Measurements from ENCODE around the gene LYPD6. TPM values are rescaled to one million over a fixed set of nuclear protein-coding genes. Genes with fewer than 3 reads are reported as not detected.

LYPD6 gene
- total RNA-seq, 1 donor from 2014 or later = not detected

DNA sequence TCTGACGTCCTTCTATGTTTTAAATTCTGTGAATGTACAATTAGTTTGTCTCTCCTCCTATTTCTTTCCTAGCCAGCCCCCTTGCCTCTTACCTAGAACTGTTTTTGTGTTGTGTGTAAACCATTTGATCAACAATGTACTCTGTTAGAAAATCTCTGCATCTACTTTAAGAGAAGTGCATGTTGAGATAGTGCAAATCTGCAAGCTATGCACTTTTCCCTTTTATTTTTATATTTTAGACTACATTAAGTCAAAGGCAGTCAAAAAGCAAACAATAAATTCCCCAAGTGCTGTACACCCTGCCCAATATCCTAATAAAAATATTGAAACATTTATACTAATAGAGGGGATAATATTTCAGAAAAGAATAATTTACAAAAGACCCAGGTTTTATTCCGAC, 13.7 kb downstream of the LYPD6 start:
- Mint-ChIP-seq H3K36me3 (ENCODE audit: low read depth) (no peaks in the 10 kb centered on the region), H3K4me1 (no peaks in the 10 kb centered on the region), H3K27me3 (peaks cover 19% of the 10 kb centered on the region), H3K4me3 (no peak overlapping the region), H3K9me3 (no peaks in the 10 kb centered on the region), H3K27ac (no peak overlapping the region)
- ATAC-seq (ENCODE audit: low read depth) = no peak
- intact Hi-C loops (cut with micrococcal nuclease) = no loop called here
- DNase-seq = no peak
- CTCF ChIA-PET = no interaction called here
- POLR2A ChIA-PET = no interaction called here
- TF ChIP-seq, protein P1, sequence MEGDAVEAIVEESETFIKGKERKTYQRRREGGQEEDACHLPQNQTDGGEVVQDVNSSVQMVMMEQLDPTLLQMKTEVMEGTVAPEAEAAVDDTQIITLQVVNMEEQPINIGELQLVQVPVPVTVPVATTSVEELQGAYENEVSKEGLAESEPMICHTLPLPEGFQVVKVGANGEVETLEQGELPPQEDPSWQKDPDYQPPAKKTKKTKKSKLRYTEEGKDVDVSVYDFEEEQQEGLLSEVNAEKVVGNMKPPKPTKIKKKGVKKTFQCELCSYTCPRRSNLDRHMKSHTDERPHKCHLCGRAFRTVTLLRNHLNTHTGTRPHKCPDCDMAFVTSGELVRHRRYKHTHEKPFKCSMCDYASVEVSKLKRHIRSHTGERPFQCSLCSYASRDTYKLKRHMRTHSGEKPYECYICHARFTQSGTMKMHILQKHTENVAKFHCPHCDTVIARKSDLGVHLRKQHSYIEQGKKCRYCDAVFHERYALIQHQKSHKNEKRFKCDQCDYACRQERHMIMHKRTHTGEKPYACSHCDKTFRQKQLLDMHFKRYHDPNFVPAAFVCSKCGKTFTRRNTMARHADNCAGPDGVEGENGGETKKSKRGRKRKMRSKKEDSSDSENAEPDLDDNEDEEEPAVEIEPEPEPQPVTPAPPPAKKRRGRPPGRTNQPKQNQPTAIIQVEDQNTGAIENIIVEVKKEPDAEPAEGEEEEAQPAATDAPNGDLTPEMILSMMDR (IDR thresholded peaks at IDR 0.05) = no peak

DNA sequence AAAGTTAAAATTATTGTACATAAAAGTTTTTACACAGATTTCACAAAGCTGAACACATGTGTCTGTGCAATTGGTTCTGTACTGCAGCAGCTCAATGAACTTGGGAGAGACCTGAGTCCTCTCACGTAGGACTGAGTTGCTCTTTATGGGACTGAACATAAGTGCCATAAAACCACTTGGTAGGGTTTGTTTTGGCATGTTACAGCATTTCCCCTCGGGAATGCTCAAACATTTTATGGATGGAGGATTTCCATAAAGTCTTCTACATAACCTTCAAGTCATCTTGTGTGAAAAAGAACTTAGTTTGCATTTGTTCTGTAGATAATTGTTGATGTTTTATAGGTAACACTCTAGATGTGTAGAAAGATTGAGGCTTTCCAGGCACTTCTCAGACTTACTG, 15.9 kb downstream of the LYPD6 start:
- H3K9me3 Mint-ChIP-seq = no peaks in the 10 kb centered on the region
- no peak overlapping the region for H3K4me3 Mint-ChIP-seq
- POLR2A ChIA-PET = no interaction called here
- no peak overlapping the region for H3K27ac Mint-ChIP-seq
- H3K4me1 Mint-ChIP-seq = no peaks in the 10 kb centered on the region
- no peaks in the 10 kb centered on the region for H3K36me3 Mint-ChIP-seq (ENCODE audit: low read depth)
- CTCF ChIA-PET = no interaction called here
- intact Hi-C loops (cut with micrococcal nuclease) = no loop called here
- TF ChIP-seq, protein P1 (IDR thresholded peaks at IDR 0.05) = no peak
- DNase-seq = no peak
- ATAC-seq (ENCODE audit: low read depth) = no peak
- peaks cover 24% of the 10 kb centered on the region for H3K27me3 Mint-ChIP-seq

DNA sequence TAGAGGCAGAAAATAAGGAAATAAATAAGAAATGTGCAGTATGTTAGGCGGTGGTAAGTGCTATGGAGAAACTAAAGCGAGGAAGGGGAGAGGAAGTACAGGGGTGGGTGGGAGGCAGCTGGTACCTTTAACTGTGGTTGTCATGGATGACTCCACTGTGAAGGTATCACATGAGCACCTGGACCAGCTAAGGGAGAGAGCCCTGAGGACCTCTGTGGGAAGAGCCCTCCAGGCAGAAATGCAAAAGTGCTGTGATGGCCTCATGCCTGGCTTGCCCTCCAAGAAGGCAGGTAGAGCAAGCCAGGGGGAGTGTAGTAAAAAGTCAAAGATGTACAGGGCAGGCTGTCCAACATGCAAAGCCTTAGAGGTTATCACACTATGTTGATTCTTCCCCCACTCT, 17.9 kb downstream of the LYPD6 start:
- Mint-ChIP-seq H3K27ac (no peak overlapping the region), H3K36me3 (ENCODE audit: low read depth) (no peaks in the 10 kb centered on the region), H3K4me3 (no peak overlapping the region), H3K9me3 (no peaks in the 10 kb centered on the region), H3K27me3 (peaks cover 18% of the 10 kb centered on the region), H3K4me1 (no peaks in the 10 kb centered on the region)
- intact Hi-C loops (cut with micrococcal nuclease) = no loop called here
- ATAC-seq (ENCODE audit: low read depth) (no peak), DNase-seq (no peak)
- ChIA-PET POLR2A (no interaction called here), CTCF (no interaction called here)
- TF ChIP-seq, protein P1 (IDR thresholded peaks at IDR 0.05) = no peak

DNA sequence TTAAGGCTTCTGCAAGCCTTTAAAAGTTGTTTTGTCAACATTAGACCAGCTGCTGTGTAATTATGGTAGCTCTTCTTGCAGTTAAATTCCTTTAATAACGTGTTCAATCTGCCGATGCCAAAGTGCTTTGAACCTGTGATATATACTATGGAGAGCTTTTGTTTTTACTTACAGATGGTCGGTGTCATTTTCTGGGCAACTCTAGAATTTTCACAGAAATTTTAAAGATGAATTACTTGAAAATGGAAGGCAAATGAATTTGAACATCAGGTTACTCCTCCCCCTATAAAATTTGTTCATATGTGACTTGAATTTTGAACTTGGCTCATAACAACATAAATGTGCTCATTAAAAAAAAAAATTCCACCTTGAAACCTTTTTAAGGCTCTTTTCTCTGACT, 23.0 kb downstream of the LYPD6 start:
- Mint-ChIP-seq H3K27ac (no peak overlapping the region), H3K4me1 (no peaks in the 10 kb centered on the region), H3K9me3 (no peaks in the 10 kb centered on the region), H3K4me3 (no peak overlapping the region), H3K27me3 (peaks cover 11% of the 10 kb centered on the region), H3K36me3 (ENCODE audit: low read depth) (no peaks in the 10 kb centered on the region)
- intact Hi-C loops (cut with micrococcal nuclease) = no loop called here
- DNase-seq (no peak), ATAC-seq (ENCODE audit: low read depth) (no peak)
- TF ChIP-seq, protein P1 (IDR thresholded peaks at IDR 0.05) = no peak
- POLR2A ChIA-PET = no interaction called here
- CTCF ChIA-PET = no interaction called here

DNA sequence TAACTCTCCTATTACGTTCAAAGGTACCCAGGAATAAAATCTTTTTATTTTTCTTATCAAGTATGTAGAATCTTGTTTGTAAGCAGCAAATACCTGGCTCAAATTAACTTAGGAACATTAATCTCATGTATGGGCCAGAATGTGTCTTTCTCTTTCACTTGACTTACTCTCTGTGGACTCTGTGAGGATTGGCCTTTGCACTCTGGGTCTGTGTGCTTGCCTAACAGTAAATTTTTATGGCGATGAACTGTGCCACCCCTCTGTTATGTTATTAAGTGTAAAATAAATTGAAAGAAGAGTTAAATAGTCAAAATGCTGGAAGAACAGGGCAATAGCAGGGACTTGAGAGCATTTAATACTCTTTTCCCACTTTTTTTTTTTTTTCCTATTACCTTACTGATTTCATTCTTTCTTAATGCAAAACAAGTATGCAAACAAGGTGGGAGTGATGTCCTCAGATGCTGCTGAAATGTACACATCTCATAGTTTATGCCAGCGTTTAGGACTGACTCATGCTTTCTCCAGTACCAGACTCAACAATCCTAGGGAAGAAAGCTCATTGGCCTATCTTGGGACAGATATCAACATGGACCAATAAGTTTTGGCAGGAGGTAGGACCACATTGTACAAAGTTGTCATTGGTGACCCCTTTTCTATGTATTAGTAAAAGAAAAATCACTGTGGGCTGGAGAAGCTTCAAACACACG, 25.5 kb downstream of the LYPD6 start:
- Mint-ChIP-seq H3K9me3 (no peaks in the 10 kb centered on the region), H3K27ac (no peak overlapping the region), H3K4me1 (no peaks in the 10 kb centered on the region), H3K27me3 (no peaks in the 10 kb centered on the region), H3K4me3 (no peak overlapping the region), H3K36me3 (ENCODE audit: low read depth) (no peaks in the 10 kb centered on the region)
- intact Hi-C loops (cut with micrococcal nuclease) = no loop called here
- TF ChIP-seq, protein P1 (IDR thresholded peaks at IDR 0.05) = no peak
- DNase-seq (no peak), ATAC-seq (ENCODE audit: low read depth) (no peak)
- POLR2A ChIA-PET = no interaction called here
- CTCF ChIA-PET = no interaction called here

All from activated B cell treated with CpG ODN at 0.5 μM for 24 hours (primary cell).